ENCODE data around the gene SGCD. TPM values are rescaled to one million over a fixed set of nuclear protein-coding genes. Genes with fewer than 3 reads are reported as not detected.

Gene SGCD
- total and polyA plus RNA-seq, 2 of the 4 experiments (the other 2 are of a cell fraction) = 5.8 to 10.6 TPM

GRCh38 chr5:156312897-156313694, 13.9 kb upstream of the SGCD start:
- in situ Hi-C loops (cut with MboI; ENCODE audit: low sequenced_read_pairs) (no loop called here), dilution Hi-C loops (cut with HindIII; ENCODE audit: low sequenced_read_pairs, unreplicated experiment) (no loop called here), intact Hi-C loops (cut with micrococcal nuclease) (loop anchor here (10.0 kb wide), 1 partner anchor 108 kb away; no protein-coding TSS in a partner anchor)
- H2BK15ac ChIP-seq (ENCODE audit: low read depth, low read length) = no peak overlapping the region
- H3K27me3 ChIP-seq (ENCODE audit: control insufficient read depth, insufficient read depth, low read length) = no peaks in the 10 kb centered on the region
- no peak overlapping the region for H3K4ac ChIP-seq (ENCODE audit: low read depth, low read length)
- H3K9me1 ChIP-seq (ENCODE audit: insufficient read depth, low read length) = no peaks in the 10 kb centered on the region
- no peak overlapping the region for H4K5ac ChIP-seq (ENCODE audit: low read depth, low read length)
- no peaks in the 10 kb centered on the region for H3K9me3 ChIP-seq (ENCODE audit: control insufficient read depth, insufficient read depth, low read length)
- H4K91ac ChIP-seq (ENCODE audit: insufficient read depth, low read depth, low read length) = no peak overlapping the region
- H2BK5ac ChIP-seq (ENCODE audit: low read depth, low read length, poor library complexity, severe bottlenecking) = no peak overlapping the region
- no peak overlapping the region for H2AK5ac ChIP-seq (ENCODE audit: low read depth, low read length)
- H4K20me1 ChIP-seq (ENCODE audit: insufficient read depth, low read length) = no peaks in the 10 kb centered on the region
- no peaks in the 10 kb centered on the region for H3K36me3 ChIP-seq (ENCODE audit: control insufficient read depth, insufficient read depth, low read length)
- H3K18ac ChIP-seq (ENCODE audit: low read depth, low read length) = no peak overlapping the region
- no peak overlapping the region for H2AK9ac ChIP-seq (replicated peaks; ENCODE audit: low read depth, low read length, poor library complexity)
- no peak overlapping the region for H3K4me2 ChIP-seq (ENCODE audit: low read depth, low read length)
- no peak overlapping the region for H2AFZ ChIP-seq (replicated peaks; ENCODE audit: low read length, poor library complexity)
- no peak overlapping the region for H3K23ac ChIP-seq (ENCODE audit: low read depth, low read length)
- H3K4me3 ChIP-seq (ENCODE audit: insufficient read depth, low read depth, low read length) = no peak overlapping the region
- no peak overlapping the region for H3K9ac ChIP-seq (ENCODE audit: low read depth, low read length)
- H2BK120ac ChIP-seq (ENCODE audit: low read depth, low read length) = no peak overlapping the region
- H3K14ac ChIP-seq (replicated peaks; ENCODE audit: low read depth, low read length) = no peak overlapping the region
- BruUV-seq (replicated peaks) = no TSS peak
- H2BK20ac ChIP-seq (ENCODE audit: low read depth, low read length) = no peak overlapping the region
- H3K79me1 ChIP-seq (ENCODE audit: low read depth in 1 of 2, low read length in 2 of 2) = no peaks in the 10 kb centered on the region
- H3K4me1 ChIP-seq (ENCODE audit: control insufficient read depth, insufficient read depth, low read length) = no peaks in the 10 kb centered on the region
- no peak for TF ChIP-seq RAD21 (IDR thresholded peaks at IDR 0.05; ENCODE audit: low read length)
- TF ChIP-seq BHLHE40 (IDR thresholded peaks at IDR 0.05; ENCODE audit: low read depth, low read length) = no peak
- TF ChIP-seq MAZ (IDR thresholded peaks at IDR 0.05; ENCODE audit: borderline replicate concordance, low read depth, low read length) = no peak
- TF ChIP-seq NFE2L2 (IDR thresholded peaks at IDR 0.05; ENCODE audit: low read depth, low read length) = no peak
- TF ChIP-seq POLR2A (IDR thresholded peaks at IDR 0.05; ENCODE audit: low read depth, low read length) = no peak
- DNase-seq = no peak
- H3K27ac ChIP-seq (ENCODE audit: insufficient read depth, low read length) = no peak overlapping the region
- POLR2A ChIA-PET (ENCODE audit: unreplicated experiment) = no interaction called here
- no CpG with 5 or more reads among the region's 2 CpGs for WGBS, 2 experiments (ENCODE audit: extremely low coverage in 2 of 2, insufficient read length in 1 of 2)
- ATAC-seq (ENCODE audit: low read depth) = no peak
- no peak overlapping the region for H4K8ac ChIP-seq (ENCODE audit: low read depth in 2 of 2, low read length in 2 of 2)
- CTCF ChIA-PET = interaction anchor here (0.5 kb wide), 1 partner anchor 388 kb away, joined by 5 read pairs; no protein-coding TSS in a partner anchor
- no peak overlapping the region for H3K56ac ChIP-seq (ENCODE audit: extremely low read depth, insufficient read depth, low read length)

Data from IMR-90 (cell line).